ENCODE measurements around the gene PLIN5. TPM values are rescaled to one million over a fixed set of nuclear protein-coding genes. Genes with fewer than 3 reads are reported as not detected.
A peak's percentile ranks its signal among the peaks of the same experiment; 100 is the strongest.

The PLIN5 gene
- total RNA-seq, 1 donor from 2014 or later, result 0.54 TPM

DNA sequence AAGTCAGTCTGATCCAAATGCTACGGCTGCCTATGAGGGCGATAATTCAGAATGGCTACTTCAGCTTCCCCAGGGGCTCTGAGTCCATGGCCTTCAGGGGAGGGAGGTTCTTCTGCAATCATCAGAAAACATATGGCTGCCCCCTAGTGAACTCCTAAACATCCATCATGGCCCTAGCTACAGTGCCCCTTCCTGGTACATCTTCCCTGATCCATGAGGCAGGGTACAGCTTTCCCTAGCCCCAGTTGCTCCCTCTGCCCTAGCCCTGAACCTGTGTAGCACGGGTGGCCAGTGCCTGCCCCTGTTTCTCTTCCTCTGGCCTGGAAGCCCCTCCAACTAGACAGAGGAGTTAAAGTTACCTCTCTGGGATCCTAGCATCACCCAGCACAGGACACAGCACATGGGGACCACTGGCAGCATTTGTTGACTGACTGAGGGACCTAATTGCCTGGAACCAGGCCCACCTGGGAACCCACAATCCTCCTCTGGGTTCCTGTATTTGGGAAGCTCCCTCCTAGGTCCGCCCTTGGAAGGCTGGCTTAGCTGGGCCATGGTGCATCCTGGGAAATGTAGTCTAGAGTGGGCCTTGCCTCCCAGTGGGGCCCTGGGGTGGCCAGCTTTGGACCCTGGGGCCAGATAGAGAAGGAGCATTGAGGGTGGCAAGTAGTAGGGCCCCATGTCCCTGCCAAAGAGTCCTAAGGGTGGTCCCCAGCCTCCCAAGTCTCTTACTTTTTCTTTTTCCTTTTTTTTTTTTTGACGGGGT, 42.2 kb upstream of the PLIN5 start:
- H3K36me3 Mint-ChIP-seq (ENCODE audit: unreplicated experiment), result no peaks in the 10 kb centered on the region
- peaks cover 9% of the 10 kb centered on the region for H3K27me3 Mint-ChIP-seq (ENCODE audit: unreplicated experiment)
- peaks cover 3% of the 10 kb centered on the region for H3K4me1 Mint-ChIP-seq (ENCODE audit: low read depth, unreplicated experiment)
- no peak overlapping the region for H3K4me3 Mint-ChIP-seq (ENCODE audit: unreplicated experiment)
- no peak overlapping the region for H3K27ac Mint-ChIP-seq (ENCODE audit: unreplicated experiment)
- TF ChIP-seq, protein P1, sequence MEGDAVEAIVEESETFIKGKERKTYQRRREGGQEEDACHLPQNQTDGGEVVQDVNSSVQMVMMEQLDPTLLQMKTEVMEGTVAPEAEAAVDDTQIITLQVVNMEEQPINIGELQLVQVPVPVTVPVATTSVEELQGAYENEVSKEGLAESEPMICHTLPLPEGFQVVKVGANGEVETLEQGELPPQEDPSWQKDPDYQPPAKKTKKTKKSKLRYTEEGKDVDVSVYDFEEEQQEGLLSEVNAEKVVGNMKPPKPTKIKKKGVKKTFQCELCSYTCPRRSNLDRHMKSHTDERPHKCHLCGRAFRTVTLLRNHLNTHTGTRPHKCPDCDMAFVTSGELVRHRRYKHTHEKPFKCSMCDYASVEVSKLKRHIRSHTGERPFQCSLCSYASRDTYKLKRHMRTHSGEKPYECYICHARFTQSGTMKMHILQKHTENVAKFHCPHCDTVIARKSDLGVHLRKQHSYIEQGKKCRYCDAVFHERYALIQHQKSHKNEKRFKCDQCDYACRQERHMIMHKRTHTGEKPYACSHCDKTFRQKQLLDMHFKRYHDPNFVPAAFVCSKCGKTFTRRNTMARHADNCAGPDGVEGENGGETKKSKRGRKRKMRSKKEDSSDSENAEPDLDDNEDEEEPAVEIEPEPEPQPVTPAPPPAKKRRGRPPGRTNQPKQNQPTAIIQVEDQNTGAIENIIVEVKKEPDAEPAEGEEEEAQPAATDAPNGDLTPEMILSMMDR (IDR thresholded peaks at IDR 0.05; ENCODE audit: partially characterized antibody, unreplicated experiment), result no peak
- DNase-seq, result no peak
- H3K9me3 Mint-ChIP-seq (ENCODE audit: unreplicated experiment), result peaks cover 8% of the 10 kb centered on the region

DNA sequence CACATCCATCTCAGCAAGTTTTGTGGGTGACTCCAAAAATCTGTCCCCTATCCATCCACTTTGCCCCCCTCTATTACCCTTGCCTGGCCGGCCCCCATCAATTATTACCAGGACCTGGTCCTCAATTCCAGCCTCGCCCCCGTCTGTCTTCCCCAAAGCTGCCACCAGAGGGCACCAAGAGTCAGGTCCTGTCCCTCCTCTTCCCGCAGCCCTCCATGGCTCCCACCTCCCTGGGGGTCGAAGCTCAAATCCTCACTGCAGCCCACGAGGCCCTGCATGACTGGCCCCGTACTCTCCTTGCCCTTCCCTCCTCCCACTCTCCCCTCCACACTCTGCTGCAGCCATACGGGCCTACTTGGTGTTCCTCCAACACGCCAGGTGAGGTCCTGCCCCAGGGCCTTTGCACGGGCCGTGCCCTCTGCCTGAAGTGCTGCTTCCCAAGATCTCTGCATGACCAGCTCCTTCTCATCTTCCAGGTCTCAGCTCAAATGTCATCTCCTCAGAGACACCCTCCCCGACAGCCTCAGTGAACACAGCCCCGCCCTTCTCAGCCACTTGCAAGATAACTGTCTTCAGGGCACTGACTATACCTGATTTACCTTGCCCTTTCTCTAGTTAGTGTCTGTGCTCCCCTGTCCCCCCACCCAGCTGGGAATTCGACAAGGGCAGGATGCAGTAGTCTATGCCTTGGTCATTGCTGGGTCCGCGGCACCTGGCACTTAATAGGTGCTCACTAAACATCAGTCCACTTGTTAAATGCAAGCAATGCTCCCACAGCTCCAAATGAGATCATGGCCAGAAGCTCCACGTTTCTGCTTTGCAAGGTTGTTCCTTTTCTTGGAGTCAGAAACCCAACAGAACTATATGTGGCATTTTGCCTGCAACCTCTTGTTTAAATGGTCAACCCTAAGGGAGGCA, 41.3 kb upstream of the PLIN5 start:
- H3K27ac Mint-ChIP-seq (ENCODE audit: unreplicated experiment), result peak overlapping the region; percentile 43
- H3K36me3 Mint-ChIP-seq (ENCODE audit: unreplicated experiment), result no peaks in the 10 kb centered on the region
- DNase-seq, result peak; percentile 90
- TF ChIP-seq, protein P1 (IDR thresholded peaks at IDR 0.05; ENCODE audit: partially characterized antibody, unreplicated experiment), result peak; percentile 77
- H3K4me3 Mint-ChIP-seq (ENCODE audit: unreplicated experiment), result peak overlapping the region; percentile 69
- peaks cover 6% of the 10 kb centered on the region for H3K27me3 Mint-ChIP-seq (ENCODE audit: unreplicated experiment)
- H3K9me3 Mint-ChIP-seq (ENCODE audit: unreplicated experiment), result peaks cover 6% of the 10 kb centered on the region
- peaks cover 3% of the 10 kb centered on the region for H3K4me1 Mint-ChIP-seq (ENCODE audit: low read depth, unreplicated experiment)

DNA sequence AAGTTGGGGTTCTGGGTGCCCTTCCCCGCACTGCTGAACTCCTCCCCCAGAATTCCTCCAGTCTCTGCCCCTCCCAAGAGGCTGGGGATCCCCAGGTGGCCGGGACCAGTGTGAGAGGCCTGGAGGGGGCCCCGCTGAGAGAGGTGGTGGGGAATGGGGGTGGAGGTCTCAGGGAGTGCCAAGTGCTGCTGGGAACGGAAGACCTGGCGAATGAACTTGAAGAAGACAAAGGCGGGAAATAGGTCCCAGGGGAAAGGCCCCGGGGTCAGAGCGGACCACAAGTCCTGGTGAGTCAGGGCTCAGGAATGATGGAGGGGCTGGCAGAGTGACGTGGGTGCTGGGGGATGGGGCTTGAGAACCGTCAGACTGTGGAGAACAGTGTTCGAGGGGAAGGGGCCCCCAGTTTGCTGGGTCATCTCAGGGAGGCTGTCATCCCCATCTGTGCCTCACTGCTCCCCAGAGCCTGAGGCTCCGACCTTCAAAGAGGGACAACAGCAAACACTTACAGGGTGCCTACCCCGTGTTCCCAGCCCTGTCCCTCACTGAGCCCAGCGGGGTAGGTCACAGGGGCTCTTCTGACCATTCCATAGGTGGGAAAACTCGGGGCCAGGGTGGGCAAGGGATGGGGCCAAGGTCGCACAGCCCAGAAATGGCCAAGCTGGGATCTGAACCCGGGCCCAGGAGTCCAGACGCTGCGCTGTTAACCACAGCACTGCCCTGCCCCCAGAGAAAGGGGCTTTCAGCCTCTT, 40.4 kb upstream of the PLIN5 start:
- peak; percentile 68 for DNase-seq
- Mint-ChIP-seq H3K36me3 (ENCODE audit: unreplicated experiment) (peaks cover 4% of the 10 kb centered on the region), H3K27ac (ENCODE audit: unreplicated experiment) (peak overlapping the region; percentile 59), H3K4me1 (ENCODE audit: low read depth, unreplicated experiment) (peaks cover 6% of the 10 kb centered on the region), H3K4me3 (ENCODE audit: unreplicated experiment) (peak overlapping the region; percentile 69), H3K27me3 (ENCODE audit: unreplicated experiment) (peaks cover 10% of the 10 kb centered on the region), H3K9me3 (ENCODE audit: unreplicated experiment) (peaks cover 9% of the 10 kb centered on the region)
- TF ChIP-seq, protein P1 (IDR thresholded peaks at IDR 0.05; ENCODE audit: partially characterized antibody, unreplicated experiment), result no peak

DNA sequence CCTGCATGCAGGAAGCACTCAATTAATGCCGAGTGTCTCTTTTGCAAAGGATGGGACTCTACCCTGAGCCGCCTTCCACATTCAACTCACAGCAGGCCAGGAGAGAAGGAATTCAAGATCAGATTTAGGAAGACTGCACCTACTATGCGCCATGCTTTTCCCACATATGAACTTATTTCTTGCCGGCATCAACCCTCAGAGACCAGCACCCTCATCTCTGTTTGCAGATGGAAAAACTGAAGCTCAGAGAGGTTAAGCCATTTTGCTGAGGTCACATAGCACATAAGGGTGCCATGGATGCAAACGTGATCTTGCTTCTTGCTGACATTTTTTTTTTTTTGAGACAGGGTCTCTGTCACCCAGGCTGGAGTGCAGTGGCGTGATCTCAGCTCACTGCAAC, 38.7 kb upstream of the PLIN5 start:
- Mint-ChIP-seq H3K36me3 (ENCODE audit: unreplicated experiment) (peaks cover 6% of the 10 kb centered on the region), H3K4me3 (ENCODE audit: unreplicated experiment) (no peak overlapping the region), H3K27ac (ENCODE audit: unreplicated experiment) (no peak overlapping the region), H3K4me1 (ENCODE audit: low read depth, unreplicated experiment) (peaks cover 11% of the 10 kb centered on the region), H3K9me3 (ENCODE audit: unreplicated experiment) (peaks cover 10% of the 10 kb centered on the region), H3K27me3 (ENCODE audit: unreplicated experiment) (peaks cover 9% of the 10 kb centered on the region)
- no peak for DNase-seq
- TF ChIP-seq, protein P1 (IDR thresholded peaks at IDR 0.05; ENCODE audit: partially characterized antibody, unreplicated experiment), result no peak

All from glutamatergic neuron (in vitro differentiated cells).